ENCODE data around the gene SLC38A2. TPM values are rescaled to one million over a fixed set of nuclear protein-coding genes. Genes with fewer than 3 reads are reported as not detected.

SLC38A2 gene
- polyA plus RNA-seq, 1 donor from 2014 or later = 143 TPM

DNA sequence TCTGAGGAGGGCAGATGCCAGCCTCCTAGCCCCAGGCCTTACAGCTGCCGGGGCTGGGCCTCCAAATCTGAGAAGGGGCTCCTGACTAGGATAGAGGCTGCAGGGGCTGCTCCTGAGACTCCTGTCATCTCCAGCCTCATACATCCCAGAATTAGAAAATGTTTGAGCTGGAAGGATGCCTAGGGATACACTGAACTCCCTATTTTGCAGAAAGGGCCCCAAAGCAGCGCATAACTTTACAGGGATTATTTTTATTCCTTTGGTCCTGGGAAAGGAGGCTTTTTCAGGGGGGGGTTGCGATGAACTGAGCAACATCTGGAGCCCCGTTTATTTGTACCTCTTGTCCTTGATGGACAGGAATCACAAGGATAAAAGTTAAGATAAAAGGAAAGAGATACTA is 35.9 kb upstream of the SLC38A2 start:
- no peaks in the 10 kb centered on the region for H3K36me3 ChIP-seq (ENCODE audit: insufficient read depth, low read length)
- TF ChIP-seq EP300 (conservative IDR thresholded peaks at IDR 0.05; ENCODE audit: poor library complexity, severe bottlenecking) (no peak), EZH2 (IDR thresholded peaks at IDR 0.05; ENCODE audit: borderline replicate concordance, insufficient read depth, low read length, poor library complexity, severe bottlenecking) (no peak)
- H3K9me2 ChIP-seq (ENCODE audit: insufficient read depth, low read length) = no peaks in the 10 kb centered on the region
- H3K9me3 ChIP-seq (ENCODE audit: low read length) = no peaks in the 10 kb centered on the region
- H3K4me2 ChIP-seq (ENCODE audit: low read length) = no peak overlapping the region
- no peaks in the 10 kb centered on the region for H4K20me1 ChIP-seq (ENCODE audit: insufficient read depth)
- H2AFZ ChIP-seq (ENCODE audit: low read depth, low read length) = no peak overlapping the region
- no peak overlapping the region for H3K27ac ChIP-seq (ENCODE audit: low read length)
- H3F3A ChIP-seq (ENCODE audit: insufficient read depth, low read length, poor library complexity, severe bottlenecking) = no peaks in the 10 kb centered on the region
- no peaks in the 10 kb centered on the region for H3K79me2 ChIP-seq (replicated peaks; ENCODE audit: insufficient read depth, low read length)
- H3K4me3 ChIP-seq (ENCODE audit: low read length) = no peak overlapping the region
- H3K27me3 ChIP-seq (ENCODE audit: insufficient read depth, low read depth, low read length) = no peaks in the 10 kb centered on the region
- H3K9ac ChIP-seq (ENCODE audit: low read length) = no peak overlapping the region

DNA sequence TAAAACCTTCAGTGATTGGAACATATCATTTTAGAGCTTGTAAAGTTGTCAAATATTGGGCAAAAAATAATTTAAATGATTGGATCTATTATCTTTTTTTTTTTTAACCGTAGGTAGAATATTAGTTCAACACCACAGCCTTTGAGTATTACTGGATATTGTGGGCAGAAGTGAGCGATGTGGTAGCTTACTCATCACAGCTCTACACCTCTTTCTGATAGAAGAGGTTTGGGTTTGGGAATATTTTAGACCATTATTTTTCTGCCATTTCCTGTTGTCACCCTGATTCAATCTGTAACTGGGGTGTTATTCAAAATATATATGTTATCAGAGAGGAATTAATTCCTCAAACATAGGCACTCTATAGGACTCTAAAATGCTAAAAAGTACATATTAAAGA is 34.8 kb upstream of the SLC38A2 start:
- Histone ChIP-seq H3K9me3 (ENCODE audit: low read length) (no peaks in the 10 kb centered on the region), H3K79me2 (replicated peaks; ENCODE audit: insufficient read depth, low read length) (no peaks in the 10 kb centered on the region), H2AFZ (ENCODE audit: low read depth, low read length) (no peak overlapping the region), H4K20me1 (ENCODE audit: insufficient read depth) (no peaks in the 10 kb centered on the region), H3K36me3 (ENCODE audit: insufficient read depth, low read length) (no peaks in the 10 kb centered on the region), H3K27me3 (ENCODE audit: insufficient read depth, low read depth, low read length) (no peaks in the 10 kb centered on the region), H3K9me2 (ENCODE audit: insufficient read depth, low read length) (no peaks in the 10 kb centered on the region), H3K9ac (ENCODE audit: low read length) (no peak overlapping the region), H3F3A (ENCODE audit: insufficient read depth, low read length, poor library complexity, severe bottlenecking) (no peaks in the 10 kb centered on the region), H3K4me2 (ENCODE audit: low read length) (no peak overlapping the region), H3K27ac (ENCODE audit: low read length) (no peak overlapping the region), H3K4me3 (ENCODE audit: low read length) (no peak overlapping the region)
- TF ChIP-seq EP300 (conservative IDR thresholded peaks at IDR 0.05; ENCODE audit: poor library complexity, severe bottlenecking) = no peak
- TF ChIP-seq SMC3 (conservative IDR thresholded peaks at IDR 0.05; ENCODE audit: poor library complexity) = no peak
- TF ChIP-seq POLR2AphosphoS5 (IDR thresholded peaks at IDR 0.05) = no peak
- TF ChIP-seq, protein P1, sequence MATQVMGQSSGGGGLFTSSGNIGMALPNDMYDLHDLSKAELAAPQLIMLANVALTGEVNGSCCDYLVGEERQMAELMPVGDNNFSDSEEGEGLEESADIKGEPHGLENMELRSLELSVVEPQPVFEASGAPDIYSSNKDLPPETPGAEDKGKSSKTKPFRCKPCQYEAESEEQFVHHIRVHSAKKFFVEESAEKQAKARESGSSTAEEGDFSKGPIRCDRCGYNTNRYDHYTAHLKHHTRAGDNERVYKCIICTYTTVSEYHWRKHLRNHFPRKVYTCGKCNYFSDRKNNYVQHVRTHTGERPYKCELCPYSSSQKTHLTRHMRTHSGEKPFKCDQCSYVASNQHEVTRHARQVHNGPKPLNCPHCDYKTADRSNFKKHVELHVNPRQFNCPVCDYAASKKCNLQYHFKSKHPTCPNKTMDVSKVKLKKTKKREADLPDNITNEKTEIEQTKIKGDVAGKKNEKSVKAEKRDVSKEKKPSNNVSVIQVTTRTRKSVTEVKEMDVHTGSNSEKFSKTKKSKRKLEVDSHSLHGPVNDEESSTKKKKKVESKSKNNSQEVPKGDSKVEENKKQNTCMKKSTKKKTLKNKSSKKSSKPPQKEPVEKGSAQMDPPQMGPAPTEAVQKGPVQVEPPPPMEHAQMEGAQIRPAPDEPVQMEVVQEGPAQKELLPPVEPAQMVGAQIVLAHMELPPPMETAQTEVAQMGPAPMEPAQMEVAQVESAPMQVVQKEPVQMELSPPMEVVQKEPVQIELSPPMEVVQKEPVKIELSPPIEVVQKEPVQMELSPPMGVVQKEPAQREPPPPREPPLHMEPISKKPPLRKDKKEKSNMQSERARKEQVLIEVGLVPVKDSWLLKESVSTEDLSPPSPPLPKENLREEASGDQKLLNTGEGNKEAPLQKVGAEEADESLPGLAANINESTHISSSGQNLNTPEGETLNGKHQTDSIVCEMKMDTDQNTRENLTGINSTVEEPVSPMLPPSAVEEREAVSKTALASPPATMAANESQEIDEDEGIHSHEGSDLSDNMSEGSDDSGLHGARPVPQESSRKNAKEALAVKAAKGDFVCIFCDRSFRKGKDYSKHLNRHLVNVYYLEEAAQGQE (IDR thresholded peaks at IDR 0.05; ENCODE audit: borderline replicate concordance) = no peak
- no peak for TF ChIP-seq MXI1 (conservative IDR thresholded peaks at IDR 0.05; ENCODE audit: poor library complexity, severe bottlenecking)
- TF ChIP-seq RAD21 (conservative IDR thresholded peaks at IDR 0.05) = no peak
- no peak for TF ChIP-seq EZH2 (IDR thresholded peaks at IDR 0.05; ENCODE audit: borderline replicate concordance, insufficient read depth, low read length, poor library complexity, severe bottlenecking)
- TF ChIP-seq, protein P2, sequence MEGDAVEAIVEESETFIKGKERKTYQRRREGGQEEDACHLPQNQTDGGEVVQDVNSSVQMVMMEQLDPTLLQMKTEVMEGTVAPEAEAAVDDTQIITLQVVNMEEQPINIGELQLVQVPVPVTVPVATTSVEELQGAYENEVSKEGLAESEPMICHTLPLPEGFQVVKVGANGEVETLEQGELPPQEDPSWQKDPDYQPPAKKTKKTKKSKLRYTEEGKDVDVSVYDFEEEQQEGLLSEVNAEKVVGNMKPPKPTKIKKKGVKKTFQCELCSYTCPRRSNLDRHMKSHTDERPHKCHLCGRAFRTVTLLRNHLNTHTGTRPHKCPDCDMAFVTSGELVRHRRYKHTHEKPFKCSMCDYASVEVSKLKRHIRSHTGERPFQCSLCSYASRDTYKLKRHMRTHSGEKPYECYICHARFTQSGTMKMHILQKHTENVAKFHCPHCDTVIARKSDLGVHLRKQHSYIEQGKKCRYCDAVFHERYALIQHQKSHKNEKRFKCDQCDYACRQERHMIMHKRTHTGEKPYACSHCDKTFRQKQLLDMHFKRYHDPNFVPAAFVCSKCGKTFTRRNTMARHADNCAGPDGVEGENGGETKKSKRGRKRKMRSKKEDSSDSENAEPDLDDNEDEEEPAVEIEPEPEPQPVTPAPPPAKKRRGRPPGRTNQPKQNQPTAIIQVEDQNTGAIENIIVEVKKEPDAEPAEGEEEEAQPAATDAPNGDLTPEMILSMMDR (IDR thresholded peaks at IDR 0.05; ENCODE audit: poor library complexity, severe bottlenecking) = no peak
- TF ChIP-seq TAF1 (IDR thresholded peaks at IDR 0.05; ENCODE audit: low read depth) = no peak
